Gastroesophageal sphincter (tissue), 4 donors: ENCODE data around the gene CCDC92B. TPM values are rescaled to one million over a fixed set of nuclear protein-coding genes. Genes with fewer than 3 reads are reported as not detected.

Source experiments
- ATAC-seq: fragments of 150-250 bp; one replicate; pipeline ENCODE4 v1.9.1; 2016; ENCODE audit warnings: mild to moderate bottlenecking, moderate library complexity
- H3K27ac ChIP-seq, 4 donors: fragments of 200-600 bp; sonication (generic) in 3 of 4; 1 replicate in 3 of 4; 2 replicates in 1 of 4; pipeline ENCODE4 v1.5.1; 2016 to 2019
- H3K27me3 ChIP-seq: fragments of 200-600 bp; sonication (generic); one replicate; pipeline ENCODE4 v1.5.1; 2019
- H3K36me3 ChIP-seq, 2 donors: fragments of 200-600 bp; sonication (generic); one replicate each; pipeline ENCODE4 v1.5.1; 2019; ENCODE audit warnings: control low read depth in 1 of 2
- H3K4me1 ChIP-seq, 3 donors: fragments of 200-600 bp; sonication (generic); 1 replicate in 2 of 3; 2 replicates in 1 of 3; pipeline ENCODE4 v1.5.1; 2016 to 2019; ENCODE audit warnings: control low read depth in 2 of 3
- H3K4me3 ChIP-seq, 2 donors: fragments of 200-600 bp; sonication (generic); one replicate each; pipeline ENCODE4 v1.5.1; 2019; ENCODE audit warnings: mild to moderate bottlenecking in 1 of 2, moderate library complexity in 1 of 2
- H3K9me3 ChIP-seq, 3 donors: fragments of 200-600 bp; sonication (generic); one replicate each; pipeline ENCODE4 v1.5.1; 2017 to 2019; ENCODE audit warnings: control low read depth in 2 of 3
- EP300 ChIP-seq: sonication (generic); formaldehyde crosslinking; IDR thresholded peaks from one replicate; pipeline ENCODE4 v1.6.1; 2017; ENCODE audit warnings: antibody characterized with exemption, mild to moderate bottlenecking
- POLR2A ChIP-seq, 2 donors: fragments of 450-650 bp; IDR thresholded peaks; one replicate each; pipeline ENCODE4 v1.6.1; 2017; ENCODE audit warnings: antibody characterized with exemption in 2 of 2, mild to moderate bottlenecking in 2 of 2, moderate library complexity in 1 of 2
- POLR2AphosphoS5 ChIP-seq: sonication (generic); formaldehyde crosslinking; IDR thresholded peaks from one replicate; pipeline ENCODE4 v1.6.1; 2017; ENCODE audit warnings: antibody characterized with exemption
- WGBS, 2 donors: methylation state at CpG; one replicate each; pipeline ENCODE4 v1.1.5; 2018; ENCODE audit warnings: low coverage in 1 of 2; 5-methylcytosine and 5-hydroxymethylcytosine counted together
- total RNA-seq, 4 donors: library from RNA; depleted of rRNA; stranded (reverse); fragments of >200 nt; gene quantifications; one replicate each; pipeline ENCODE4 v1.1.0, GENCODE V29; 2016
- TF ChIP-seq, protein P1 (sequence below), 4 experiments: fragments of 200-600 bp in 2 of 4; fragments of 450-650 bp in 2 of 4; sonication (generic) in 1 of 4; IDR thresholded peaks; one replicate each; pipeline ENCODE4 v1.5.1; 2017 to 2019; ENCODE audit warnings: antibody characterized with exemption in 4 of 4, mild to moderate bottlenecking in 2 of 4, moderate library complexity in 2 of 4

Gene CCDC92B
- total RNA-seq, 4 donors from 2014 or later, result 0.08 TPM; not detected in 3

DNA sequence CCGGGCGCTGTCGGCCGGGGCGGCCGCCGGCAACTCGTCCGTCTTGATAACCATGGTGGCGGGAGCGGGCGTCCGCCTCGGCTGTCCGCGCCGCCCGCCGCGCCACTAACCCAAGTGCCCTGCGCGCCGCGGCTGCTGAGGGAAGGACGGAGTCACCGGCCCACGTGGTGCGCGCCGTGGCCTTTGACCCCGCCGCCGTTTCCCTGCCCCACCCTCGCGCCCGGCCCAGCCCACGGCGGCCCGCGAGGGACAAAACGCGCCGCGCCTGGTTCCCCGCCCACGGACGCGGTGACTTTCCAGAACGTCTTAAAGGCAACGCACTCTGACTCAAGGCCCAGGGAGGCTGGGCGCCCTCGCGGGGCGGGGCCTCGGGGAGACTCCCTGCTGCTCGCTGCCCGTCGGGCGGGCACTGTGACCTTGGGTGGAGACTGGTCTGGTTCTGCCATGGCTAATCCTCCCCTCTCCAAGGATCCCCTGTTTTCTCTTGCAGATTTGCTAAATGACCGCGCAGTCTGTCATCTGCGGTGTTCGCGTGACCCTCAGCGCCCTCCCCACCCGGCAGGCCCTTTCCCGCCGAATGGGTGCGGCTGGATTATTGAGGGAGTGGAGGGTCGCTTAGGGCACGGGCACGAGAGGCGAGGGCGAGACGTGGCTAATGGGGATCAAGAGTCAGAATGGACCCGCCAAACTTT lies 37.7 kb downstream of the CCDC92B start, which contains the start of gene CLUH:
Gene CLUH, minus strand, starts transcription at position 157 of the 692 bp plus-strand sequence. Its CDS starts 103 bp downstream, at position 54.
- WGBS, 2 donors, result no CpG with 5 or more reads among the region's 76 CpGs
- H3K27me3 ChIP-seq, result no peaks in the 10 kb centered on the region
- TF ChIP-seq, protein P1, sequence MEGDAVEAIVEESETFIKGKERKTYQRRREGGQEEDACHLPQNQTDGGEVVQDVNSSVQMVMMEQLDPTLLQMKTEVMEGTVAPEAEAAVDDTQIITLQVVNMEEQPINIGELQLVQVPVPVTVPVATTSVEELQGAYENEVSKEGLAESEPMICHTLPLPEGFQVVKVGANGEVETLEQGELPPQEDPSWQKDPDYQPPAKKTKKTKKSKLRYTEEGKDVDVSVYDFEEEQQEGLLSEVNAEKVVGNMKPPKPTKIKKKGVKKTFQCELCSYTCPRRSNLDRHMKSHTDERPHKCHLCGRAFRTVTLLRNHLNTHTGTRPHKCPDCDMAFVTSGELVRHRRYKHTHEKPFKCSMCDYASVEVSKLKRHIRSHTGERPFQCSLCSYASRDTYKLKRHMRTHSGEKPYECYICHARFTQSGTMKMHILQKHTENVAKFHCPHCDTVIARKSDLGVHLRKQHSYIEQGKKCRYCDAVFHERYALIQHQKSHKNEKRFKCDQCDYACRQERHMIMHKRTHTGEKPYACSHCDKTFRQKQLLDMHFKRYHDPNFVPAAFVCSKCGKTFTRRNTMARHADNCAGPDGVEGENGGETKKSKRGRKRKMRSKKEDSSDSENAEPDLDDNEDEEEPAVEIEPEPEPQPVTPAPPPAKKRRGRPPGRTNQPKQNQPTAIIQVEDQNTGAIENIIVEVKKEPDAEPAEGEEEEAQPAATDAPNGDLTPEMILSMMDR (IDR thresholded peaks at IDR 0.05), result peak in 1 of 4 experiments; percentile 20
- TF ChIP-seq POLR2A (IDR thresholded peaks at IDR 0.05), result peak; percentile 74 to 83
- TF ChIP-seq EP300, result no peak
- TF ChIP-seq POLR2AphosphoS5, result peak; percentile 97
- H3K36me3 ChIP-seq, result peaks cover 0 to 5% of the 10 kb centered on the region in 2 donors
- peak; percentile 94 for ATAC-seq
- peak within 1 kb of the TSS; percentile 39 to 89 (median 84) for H3K27ac ChIP-seq
- H3K9me3 ChIP-seq, result no peaks in the 10 kb centered on the region
- H3K4me3 ChIP-seq, result peak within 1 kb of the TSS; percentile 74 to 85
- H3K4me1 ChIP-seq, result peaks cover 0 to 64% (median 41%) of the 10 kb centered on the region in 3 donors

DNA sequence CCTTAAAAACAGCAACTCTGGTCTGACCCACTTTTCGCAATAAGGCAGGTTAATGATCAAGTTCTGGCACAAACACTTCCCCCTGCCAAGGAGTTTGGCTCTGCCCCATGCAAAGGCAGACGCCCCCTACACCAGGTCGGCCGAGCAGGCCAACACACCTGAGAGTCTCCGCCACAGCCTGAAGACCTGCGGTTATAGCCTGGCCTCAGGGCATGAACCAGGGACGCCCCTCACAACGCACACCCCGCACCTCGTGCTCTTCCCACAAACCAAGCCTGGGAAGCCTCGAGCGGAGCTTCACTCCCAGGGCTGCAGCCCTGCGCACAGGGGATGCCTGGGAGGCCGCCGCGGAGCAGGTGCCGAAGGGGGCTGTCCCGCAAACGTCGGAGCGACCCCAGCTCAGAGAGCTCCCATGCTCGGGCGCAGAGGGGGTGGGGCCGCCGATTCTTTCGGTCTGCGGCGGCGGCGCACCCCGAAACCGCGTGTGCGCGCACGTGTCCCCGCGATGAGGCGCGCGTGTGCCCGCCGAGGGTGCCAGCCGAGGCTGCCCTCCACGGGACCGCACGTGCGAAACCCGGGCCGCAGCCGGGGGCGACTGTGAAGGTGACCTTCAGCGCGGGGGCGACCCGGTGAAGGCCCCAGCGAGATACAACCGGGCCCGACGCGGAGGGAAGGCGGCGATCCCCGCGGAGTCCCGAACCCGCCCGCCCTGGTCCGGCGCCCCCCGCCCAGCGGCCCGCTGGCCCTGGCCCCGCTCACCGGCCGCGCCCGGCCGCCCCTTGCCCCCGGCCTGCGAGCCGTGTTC lies 38.4 kb downstream of the CCDC92B start:
- H3K36me3 ChIP-seq, result peaks cover 0 to 5% of the 10 kb centered on the region in 2 donors
- H3K27me3 ChIP-seq, result no peaks in the 10 kb centered on the region
- TF ChIP-seq POLR2A (IDR thresholded peaks at IDR 0.05) (no peak), POLR2AphosphoS5 (no peak), EP300 (no peak)
- TF ChIP-seq, protein P1 (IDR thresholded peaks at IDR 0.05), result no peak
- H3K27ac ChIP-seq, result peak overlapping the region; percentile 3 to 89 (median 84)
- H3K4me3 ChIP-seq, result peak overlapping the region; percentile 74 to 85
- 20% methylated on average over 1 of the region's 82 CpGs; no CpG with 5 or more reads in 1 of the 2 donors for WGBS, 2 donors
- ATAC-seq, result peak; percentile 4
- H3K4me1 ChIP-seq, result peaks cover 0 to 71% (median 41%) of the 10 kb centered on the region in 3 donors
- no peaks in the 10 kb centered on the region for H3K9me3 ChIP-seq

DNA sequence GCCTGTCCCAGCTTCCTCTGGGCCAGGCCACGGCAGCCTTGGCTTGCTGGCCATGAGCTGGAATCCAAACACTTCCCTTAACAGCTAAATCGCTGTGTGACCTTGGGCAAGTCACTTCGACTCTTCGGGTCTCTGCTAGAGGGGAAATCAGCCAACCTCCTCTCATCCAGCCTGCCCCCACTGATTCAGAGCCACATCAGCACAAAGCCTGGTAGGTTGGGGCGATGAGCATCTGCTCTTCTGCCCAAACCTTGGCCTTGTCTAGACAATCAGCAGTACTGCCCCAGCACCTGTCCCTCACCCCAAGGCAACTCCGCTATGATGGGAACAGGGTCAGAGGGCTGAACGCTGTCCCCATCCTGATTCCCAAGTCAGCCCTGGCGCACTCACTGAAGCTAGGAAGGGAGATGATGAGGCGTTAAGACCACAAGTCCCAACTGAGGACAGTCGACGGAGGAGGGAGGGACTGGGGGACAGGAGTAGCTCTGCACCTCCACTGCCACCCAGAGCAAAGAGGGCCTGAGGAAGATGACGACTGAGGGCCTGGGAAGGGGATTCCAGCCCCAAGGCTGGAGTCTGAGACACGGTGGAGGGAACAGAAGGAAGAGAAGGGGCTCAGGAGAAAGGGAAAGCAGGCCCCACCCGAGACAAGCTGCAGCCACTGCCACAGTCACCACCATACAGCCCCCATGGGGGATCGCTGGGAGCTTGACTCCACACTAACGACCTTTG lies 39.2 kb downstream of the CCDC92B start:
- TF ChIP-seq, protein P1 (IDR thresholded peaks at IDR 0.05), result no peak
- TF ChIP-seq EP300 (no peak), POLR2AphosphoS5 (no peak), POLR2A (IDR thresholded peaks at IDR 0.05) (no peak)
- peak overlapping the region; percentile 74 to 85 for H3K4me3 ChIP-seq
- 37 to 52% methylated on average over 5 to 7 of the region's 16 CpGs for WGBS, 2 donors

DNA sequence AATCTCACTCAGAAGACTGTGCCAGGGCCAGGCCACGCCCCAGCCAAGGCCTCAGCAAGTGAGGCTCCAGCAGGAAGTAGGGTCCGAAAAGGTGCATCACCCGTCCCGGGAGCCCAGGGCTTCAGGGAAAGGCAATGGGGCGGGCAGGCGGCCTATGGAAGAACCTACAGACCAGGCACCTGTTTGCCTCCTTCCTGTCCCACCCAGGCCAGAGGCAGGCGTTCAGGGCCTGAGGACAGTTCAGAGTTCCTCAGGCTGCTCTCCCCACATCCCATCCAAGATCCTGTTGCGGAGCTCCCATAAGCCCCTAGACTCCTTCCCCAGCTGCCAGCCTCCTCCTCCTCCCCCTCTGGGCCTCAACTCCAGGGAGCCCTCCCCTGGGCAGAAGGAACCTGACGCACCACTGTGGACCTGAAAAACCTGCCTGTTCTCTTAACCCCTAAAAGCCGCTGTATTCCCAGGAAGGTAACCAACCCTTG lies 40.2 kb downstream of the CCDC92B start:
- WGBS, 2 donors, result 20 to 77% methylated on average over 1 to 6 of the region's 10 CpGs
- no peak for TF ChIP-seq POLR2AphosphoS5
- TF ChIP-seq, protein P1 (IDR thresholded peaks at IDR 0.05), result no peak
- no peak for TF ChIP-seq POLR2A (IDR thresholded peaks at IDR 0.05)
- TF ChIP-seq EP300, result no peak
- peaks cover 0 to 87% (median 41%) of the 10 kb centered on the region in 3 donors for H3K4me1 ChIP-seq
- H3K4me3 ChIP-seq, result peak overlapping the region in 1 of 2 donors; percentile 19
- peak overlapping the region in 3 of 4 donors; percentile 57 to 89 (median 80) for H3K27ac ChIP-seq
- H3K27me3 ChIP-seq, result no peaks in the 10 kb centered on the region
- peaks cover 0 to 2% of the 10 kb centered on the region in 2 donors for H3K36me3 ChIP-seq
- ATAC-seq, result no peak
- no peaks in the 10 kb centered on the region for H3K9me3 ChIP-seq

More for the DNA sequence above, 39.2 kb downstream of the CCDC92B start:
- peaks cover 0 to 4% of the 10 kb centered on the region in 2 donors for H3K36me3 ChIP-seq
- H3K27me3 ChIP-seq, result no peaks in the 10 kb centered on the region
- no peak for ATAC-seq
- no peaks in the 10 kb centered on the region for H3K9me3 ChIP-seq
- peak overlapping the region in 3 of 4 donors; percentile 80 to 89 (median 89) for H3K27ac ChIP-seq
- H3K4me1 ChIP-seq, result peaks cover 0 to 79% (median 41%) of the 10 kb centered on the region in 3 donors
